ENCODE results near the gene LRBA.

LRBA gene

DNA sequence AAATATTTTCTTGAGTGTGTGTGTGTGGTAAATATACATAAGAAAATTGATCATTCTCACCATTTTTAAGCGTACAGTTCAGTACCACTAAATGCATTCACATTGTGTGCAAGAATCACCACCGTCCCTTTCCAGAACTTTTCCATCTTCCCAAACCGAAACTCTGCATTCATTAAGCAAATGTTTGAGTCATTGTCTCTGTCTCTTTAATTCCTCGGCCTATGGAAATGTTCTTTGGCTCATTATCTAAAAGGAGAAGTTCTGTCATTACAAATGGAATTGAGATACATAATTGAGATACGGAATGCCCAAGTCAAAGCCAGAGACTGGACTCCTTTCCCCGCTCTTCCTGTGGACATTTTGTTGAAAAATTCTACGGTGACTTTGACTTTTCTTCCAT, 767.9 kb downstream of the LRBA start:
- no peaks in the 10 kb centered on the region for H3K9me3 Mint-ChIP-seq
- DNase-seq (ENCODE audit: low spot score in 2 of 2) = no peak
- no peaks in the 10 kb centered on the region for H3K36me3 Mint-ChIP-seq (ENCODE audit: insufficient read depth)
- no peak overlapping the region for H3K4me3 Mint-ChIP-seq
- H3K27me3 Mint-ChIP-seq = peaks cover 29% of the 10 kb centered on the region
- ATAC-seq (replicated peaks; ENCODE audit: extremely low read depth, poor library complexity, severe bottlenecking) = no peak
- no peaks in the 10 kb centered on the region for H3K4me1 Mint-ChIP-seq
- H3K27ac Mint-ChIP-seq (ENCODE audit: low read depth) = no peak overlapping the region

- Mint-ChIP-seq H3K27me3 (peaks cover 30% of the 10 kb centered on the region), H3K9me3 (no peaks in the 10 kb centered on the region), H3K36me3 (ENCODE audit: insufficient read depth) (no peaks in the 10 kb centered on the region), H3K27ac (ENCODE audit: low read depth) (no peak overlapping the region), H3K4me3 (no peak overlapping the region), H3K4me1 (no peaks in the 10 kb centered on the region)
- no peak for ATAC-seq (replicated peaks; ENCODE audit: extremely low read depth, poor library complexity, severe bottlenecking)
- no peak for DNase-seq (ENCODE audit: low spot score in 2 of 2)
These were observed 770.5 kb downstream of the LRBA start for GRCh38 chr4:150244600-150244999.

DNA sequence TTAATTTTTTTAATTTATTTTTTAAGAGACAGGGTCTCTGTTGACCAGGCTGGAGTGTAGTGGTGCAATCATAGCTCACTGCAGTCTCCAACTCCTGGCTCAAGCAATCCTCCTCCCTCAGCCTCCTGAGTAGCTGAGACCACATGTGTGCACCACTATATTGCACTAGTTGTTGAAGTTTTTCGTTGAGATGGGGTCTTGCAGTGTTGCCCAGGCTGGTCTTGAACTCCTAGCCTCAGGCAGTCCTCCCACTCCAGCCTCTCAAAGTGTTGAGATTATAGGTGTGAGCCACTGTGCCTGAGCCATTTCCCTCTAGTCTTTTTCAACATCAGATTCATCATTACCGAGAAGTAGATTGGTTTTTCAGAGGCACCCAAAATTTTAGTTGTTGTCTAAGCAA, 771.2 kb downstream of the LRBA start:
- H3K4me3 Mint-ChIP-seq = no peak overlapping the region
- ATAC-seq (replicated peaks; ENCODE audit: extremely low read depth, poor library complexity, severe bottlenecking) (no peak), DNase-seq (ENCODE audit: low spot score in 2 of 2) (no peak)
- H3K9me3 Mint-ChIP-seq = no peaks in the 10 kb centered on the region
- no peak overlapping the region for H3K27ac Mint-ChIP-seq (ENCODE audit: low read depth)
- H3K36me3 Mint-ChIP-seq (ENCODE audit: insufficient read depth) = no peaks in the 10 kb centered on the region
- no peaks in the 10 kb centered on the region for H3K4me1 Mint-ChIP-seq
- H3K27me3 Mint-ChIP-seq = peaks cover 35% of the 10 kb centered on the region

DNA sequence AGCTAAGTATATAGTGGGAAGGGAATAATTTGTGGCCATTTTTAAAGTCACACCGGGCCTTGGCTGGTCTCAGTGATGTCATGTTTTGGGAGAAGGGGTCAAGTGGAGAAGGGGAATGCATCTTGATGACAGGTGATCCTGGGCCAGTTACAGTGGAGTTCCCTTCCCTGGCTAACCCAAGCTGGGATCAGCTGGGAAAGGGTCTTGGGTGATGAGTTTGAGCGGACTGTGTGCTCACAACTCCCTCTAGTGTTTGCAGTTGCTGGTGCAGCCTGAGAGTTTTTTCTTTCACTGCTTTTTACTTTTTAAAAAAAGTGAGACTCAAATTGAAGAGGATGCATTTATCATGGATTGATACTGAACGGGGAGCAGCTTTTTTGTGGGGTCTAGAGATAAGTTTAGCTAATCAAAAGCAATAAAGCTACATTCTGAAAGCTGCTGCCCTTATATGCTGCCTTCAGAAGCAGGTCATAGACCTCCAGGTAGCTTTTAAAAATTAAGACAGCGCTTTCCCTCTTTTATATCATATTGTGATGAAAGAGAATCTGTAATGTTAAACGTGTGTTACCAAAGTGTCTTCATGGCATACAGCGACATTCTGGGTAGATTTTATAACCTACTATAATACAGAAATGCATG, 772.1 kb downstream of the LRBA start:
- no peak overlapping the region for H3K27ac Mint-ChIP-seq (ENCODE audit: low read depth)
- no peak for ATAC-seq (replicated peaks; ENCODE audit: extremely low read depth, poor library complexity, severe bottlenecking)

DNA sequence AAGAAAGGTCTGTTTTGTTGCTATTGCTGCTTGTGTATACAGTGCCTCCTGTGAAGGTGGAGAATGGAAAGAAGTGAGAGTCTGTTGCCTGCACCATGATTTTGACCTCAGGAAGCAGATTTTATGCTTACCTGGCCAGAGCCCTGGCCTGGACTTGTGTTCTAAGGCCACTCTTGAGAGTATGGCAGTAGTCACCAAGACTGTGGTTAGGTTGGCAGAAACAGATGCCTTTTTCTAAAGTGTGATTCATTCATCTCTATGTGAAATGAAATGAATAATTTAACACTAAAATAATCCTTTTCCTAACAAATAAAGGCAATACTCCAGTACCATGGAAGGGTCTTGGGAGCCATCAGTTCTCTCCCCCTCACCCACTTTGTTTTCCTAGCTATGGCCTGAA, 775.1 kb downstream of the LRBA start:
- Mint-ChIP-seq H3K4me1 (no peaks in the 10 kb centered on the region), H3K4me3 (no peak overlapping the region), H3K27ac (ENCODE audit: low read depth) (no peak overlapping the region), H3K36me3 (ENCODE audit: insufficient read depth) (no peaks in the 10 kb centered on the region), H3K27me3 (peaks cover 28% of the 10 kb centered on the region), H3K9me3 (no peaks in the 10 kb centered on the region)
- DNase-seq (ENCODE audit: low spot score in 2 of 2) (no peak), ATAC-seq (replicated peaks; ENCODE audit: extremely low read depth, poor library complexity, severe bottlenecking) (no peak)

More for the DNA sequence above, 772.1 kb downstream of the LRBA start:
- Mint-ChIP-seq H3K27me3 (peaks cover 31% of the 10 kb centered on the region), H3K4me1 (no peaks in the 10 kb centered on the region), H3K36me3 (ENCODE audit: insufficient read depth) (no peaks in the 10 kb centered on the region), H3K4me3 (no peak overlapping the region), H3K9me3 (no peaks in the 10 kb centered on the region)
- no peak for DNase-seq (ENCODE audit: low spot score in 2 of 2)

DNA sequence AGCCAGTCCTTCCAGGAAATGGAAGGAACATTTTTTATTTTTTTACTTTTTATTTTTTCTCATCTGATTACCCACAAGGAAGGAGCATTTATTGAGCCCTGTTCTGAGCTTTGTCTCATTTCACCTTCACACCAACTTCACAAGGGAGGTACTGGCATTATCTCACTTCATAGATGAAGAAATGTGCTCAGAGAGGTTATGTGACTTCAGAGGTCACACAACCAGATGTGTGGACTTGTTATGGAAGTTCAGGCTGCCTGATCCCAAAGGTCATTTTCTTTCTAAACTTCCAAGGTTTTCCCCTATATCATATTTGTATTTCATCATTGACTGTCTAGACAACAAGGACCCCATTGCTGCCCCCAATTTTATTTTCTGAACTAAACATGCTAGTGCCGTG, 776.5 kb downstream of the LRBA start:
- no peak for ATAC-seq (replicated peaks; ENCODE audit: extremely low read depth, poor library complexity, severe bottlenecking)
- no peaks in the 10 kb centered on the region for H3K9me3 Mint-ChIP-seq
- peaks cover 42% of the 10 kb centered on the region for H3K27me3 Mint-ChIP-seq
- no peak overlapping the region for H3K4me3 Mint-ChIP-seq
- H3K36me3 Mint-ChIP-seq (ENCODE audit: insufficient read depth) = no peaks in the 10 kb centered on the region
- no peak for DNase-seq (ENCODE audit: low spot score in 2 of 2)
- no peaks in the 10 kb centered on the region for H3K4me1 Mint-ChIP-seq
- H3K27ac Mint-ChIP-seq (ENCODE audit: low read depth) = no peak overlapping the region

DNA sequence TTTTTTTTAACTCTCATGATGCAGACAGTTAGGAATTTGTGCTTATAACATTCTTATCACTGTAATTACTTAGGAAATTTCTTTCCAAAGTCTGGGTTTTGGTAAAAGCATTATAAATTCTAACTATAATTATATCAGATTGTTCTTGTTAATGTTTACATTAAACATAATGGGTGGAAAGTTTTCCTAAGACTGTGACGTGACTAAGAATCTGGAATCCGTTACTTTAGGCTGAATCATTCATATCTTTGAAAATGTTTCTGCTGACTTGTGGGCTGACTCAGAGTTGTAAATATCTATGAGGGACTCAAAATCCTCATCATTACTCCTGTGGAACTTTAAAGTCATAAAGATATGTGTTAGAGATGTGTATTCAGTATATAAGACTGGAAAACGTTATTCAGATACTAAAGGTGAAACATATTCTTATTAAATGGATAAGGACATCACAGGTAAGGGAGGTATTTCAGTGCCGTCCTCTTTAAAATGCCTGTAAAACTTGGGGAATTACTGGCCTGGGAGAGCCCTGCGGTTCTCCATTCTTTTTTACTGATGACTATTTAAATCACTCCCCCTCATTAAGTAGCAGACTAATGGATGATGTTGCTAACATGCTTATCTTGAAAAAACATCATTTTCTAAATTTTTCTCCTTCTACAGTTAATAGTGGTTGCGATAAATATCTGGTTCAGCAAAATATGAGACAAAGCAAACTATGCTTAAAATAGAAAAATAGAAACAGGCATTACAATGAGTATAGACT, 777.8 kb downstream of the LRBA start:
- H3K9me3 Mint-ChIP-seq = no peaks in the 10 kb centered on the region
- no peak for ATAC-seq (replicated peaks; ENCODE audit: extremely low read depth, poor library complexity, severe bottlenecking)
- no peak overlapping the region for H3K27ac Mint-ChIP-seq (ENCODE audit: low read depth)
- no peaks in the 10 kb centered on the region for H3K36me3 Mint-ChIP-seq (ENCODE audit: insufficient read depth)
- H3K4me3 Mint-ChIP-seq = no peak overlapping the region
- DNase-seq (ENCODE audit: low spot score in 2 of 2) = no peak
- H3K27me3 Mint-ChIP-seq = peaks cover 54% of the 10 kb centered on the region
- no peaks in the 10 kb centered on the region for H3K4me1 Mint-ChIP-seq

DNA sequence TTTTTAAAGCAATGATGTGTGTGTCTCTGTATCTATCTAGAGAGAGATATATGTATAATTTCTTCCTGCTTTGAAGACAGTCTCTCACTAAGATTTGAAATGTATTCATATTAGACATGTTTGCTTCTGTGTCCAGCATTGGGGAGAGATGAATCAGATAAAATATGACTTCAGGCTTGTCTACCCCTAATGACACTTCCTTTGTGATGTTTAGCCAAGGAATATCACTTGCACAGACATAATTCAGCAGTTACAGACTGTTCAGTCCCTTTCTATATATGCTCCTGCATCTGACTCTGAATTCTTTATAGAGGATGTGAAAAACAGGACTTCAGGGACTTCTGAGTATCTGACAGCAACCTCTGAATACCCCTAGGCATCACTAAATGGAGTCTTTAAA, 778.5 kb downstream of the LRBA start:
- Mint-ChIP-seq H3K9me3 (no peaks in the 10 kb centered on the region), H3K4me3 (no peak overlapping the region), H3K4me1 (no peaks in the 10 kb centered on the region), H3K36me3 (ENCODE audit: insufficient read depth) (no peaks in the 10 kb centered on the region), H3K27me3 (peaks cover 54% of the 10 kb centered on the region), H3K27ac (ENCODE audit: low read depth) (no peak overlapping the region)
- DNase-seq (ENCODE audit: low spot score in 2 of 2) (no peak), ATAC-seq (replicated peaks; ENCODE audit: extremely low read depth, poor library complexity, severe bottlenecking) (no peak)

DNA sequence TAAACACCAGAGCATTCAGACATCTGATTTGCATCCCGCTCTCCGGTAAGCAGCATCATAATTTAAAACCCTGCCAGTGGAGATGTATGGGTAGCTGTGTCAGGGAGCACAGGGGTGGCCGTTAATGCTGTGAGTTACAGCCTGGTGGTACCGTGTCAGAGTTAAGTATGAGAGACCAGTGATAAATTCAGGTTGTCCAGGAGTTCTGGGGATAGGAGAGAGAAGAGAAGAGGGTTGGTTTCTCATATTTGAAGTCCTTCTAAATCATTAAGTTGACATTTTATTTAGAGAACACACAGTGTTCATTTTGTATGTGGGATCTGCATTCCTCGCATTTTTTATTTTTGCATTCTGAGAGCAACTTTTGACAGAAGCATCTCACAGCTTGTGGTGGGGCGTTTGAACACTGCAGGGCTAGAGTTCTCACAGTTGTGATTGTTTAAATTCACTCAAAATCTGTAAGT, 779.2 kb downstream of the LRBA start:
- H3K4me1 Mint-ChIP-seq = no peaks in the 10 kb centered on the region
- DNase-seq (ENCODE audit: low spot score in 2 of 2) (no peak), ATAC-seq (replicated peaks; ENCODE audit: extremely low read depth, poor library complexity, severe bottlenecking) (no peak)
- peaks cover 54% of the 10 kb centered on the region for H3K27me3 Mint-ChIP-seq
- no peaks in the 10 kb centered on the region for H3K9me3 Mint-ChIP-seq
- H3K27ac Mint-ChIP-seq (ENCODE audit: low read depth) = no peak overlapping the region
- no peak overlapping the region for H3K4me3 Mint-ChIP-seq
- H3K36me3 Mint-ChIP-seq (ENCODE audit: insufficient read depth) = no peaks in the 10 kb centered on the region

GRCh38 chr4:150235317-150235716, 779.8 kb downstream of the LRBA start:
- H3K9me3 Mint-ChIP-seq = no peaks in the 10 kb centered on the region
- H3K4me3 Mint-ChIP-seq = no peak overlapping the region
- H3K27me3 Mint-ChIP-seq = peaks cover 57% of the 10 kb centered on the region
- no peaks in the 10 kb centered on the region for H3K4me1 Mint-ChIP-seq
- no peak overlapping the region for H3K27ac Mint-ChIP-seq (ENCODE audit: low read depth)
- no peaks in the 10 kb centered on the region for H3K36me3 Mint-ChIP-seq (ENCODE audit: insufficient read depth)
- ATAC-seq (replicated peaks; ENCODE audit: extremely low read depth, poor library complexity, severe bottlenecking) (no peak), DNase-seq (ENCODE audit: low spot score in 2 of 2) (no peak)

DNA sequence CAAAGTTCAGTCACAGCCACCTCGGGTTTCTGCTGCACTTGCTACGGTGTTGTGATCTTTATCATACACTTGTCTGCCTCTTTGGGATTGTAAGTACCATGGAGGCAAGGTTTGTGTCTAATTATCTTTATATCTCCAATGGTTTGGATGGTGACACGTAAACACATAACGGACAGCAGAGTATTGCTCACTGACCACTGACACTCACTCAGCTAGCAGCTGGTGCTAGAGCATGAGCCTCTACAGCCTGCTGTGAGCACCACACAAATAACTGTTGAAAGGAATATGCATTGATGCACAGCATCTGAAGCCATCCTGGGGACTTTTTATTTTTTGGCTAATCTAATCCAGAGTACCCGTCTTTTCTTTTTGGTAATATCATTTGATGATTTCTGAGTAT, 780.8 kb downstream of the LRBA start:
- no peak overlapping the region for H3K27ac Mint-ChIP-seq (ENCODE audit: low read depth)
- no peak for ATAC-seq (replicated peaks; ENCODE audit: extremely low read depth, poor library complexity, severe bottlenecking)

DNA sequence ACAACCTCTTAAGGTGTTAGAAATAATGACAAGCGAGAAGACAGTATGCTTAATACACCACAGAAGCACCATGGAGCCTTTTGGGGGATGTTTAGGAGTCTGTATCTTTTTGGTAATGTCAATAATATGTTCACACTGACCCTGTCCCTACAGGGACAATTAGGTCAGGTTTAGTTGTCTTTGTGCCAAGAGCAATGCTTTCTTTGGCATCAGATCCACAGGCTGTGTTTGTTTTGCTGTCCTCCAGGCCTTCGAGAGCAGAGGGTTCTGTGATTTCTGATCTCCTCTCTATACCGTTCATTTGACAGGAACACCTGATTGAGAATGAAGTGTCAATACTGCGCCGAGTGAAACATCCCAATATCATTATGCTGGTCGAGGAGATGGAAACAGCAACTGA, 783.1 kb downstream of the LRBA start:
- Mint-ChIP-seq H3K36me3 (ENCODE audit: insufficient read depth) (peaks cover 2% of the 10 kb centered on the region), H3K4me3 (no peak overlapping the region), H3K27me3 (peaks cover 76% of the 10 kb centered on the region), H3K27ac (ENCODE audit: low read depth) (no peak overlapping the region), H3K4me1 (no peaks in the 10 kb centered on the region), H3K9me3 (no peaks in the 10 kb centered on the region)
- no peak for ATAC-seq (replicated peaks; ENCODE audit: extremely low read depth, poor library complexity, severe bottlenecking)
- no peak for DNase-seq (ENCODE audit: low spot score in 2 of 2)

More for the DNA sequence above, 780.8 kb downstream of the LRBA start:
- H3K4me1 Mint-ChIP-seq = no peaks in the 10 kb centered on the region
- no peaks in the 10 kb centered on the region for H3K9me3 Mint-ChIP-seq
- no peak overlapping the region for H3K4me3 Mint-ChIP-seq
- H3K36me3 Mint-ChIP-seq (ENCODE audit: insufficient read depth) = no peaks in the 10 kb centered on the region
- H3K27me3 Mint-ChIP-seq = peaks cover 63% of the 10 kb centered on the region
- DNase-seq (ENCODE audit: low spot score in 2 of 2) = no peak

GRCh38 chr4:150231107-150231770, 783.8 kb downstream of the LRBA start:
- H3K27ac Mint-ChIP-seq (ENCODE audit: low read depth) = no peak overlapping the region
- no peak for DNase-seq (ENCODE audit: low spot score in 2 of 2)
- H3K9me3 Mint-ChIP-seq = no peaks in the 10 kb centered on the region
- no peaks in the 10 kb centered on the region for H3K4me1 Mint-ChIP-seq
- H3K27me3 Mint-ChIP-seq = peaks cover 77% of the 10 kb centered on the region
- H3K36me3 Mint-ChIP-seq (ENCODE audit: insufficient read depth) = peaks cover 2% of the 10 kb centered on the region
- H3K4me3 Mint-ChIP-seq = no peak overlapping the region
- ATAC-seq (replicated peaks; ENCODE audit: extremely low read depth, poor library complexity, severe bottlenecking) = no peak
